ENCODE data around the gene FNTB.

DNA sequence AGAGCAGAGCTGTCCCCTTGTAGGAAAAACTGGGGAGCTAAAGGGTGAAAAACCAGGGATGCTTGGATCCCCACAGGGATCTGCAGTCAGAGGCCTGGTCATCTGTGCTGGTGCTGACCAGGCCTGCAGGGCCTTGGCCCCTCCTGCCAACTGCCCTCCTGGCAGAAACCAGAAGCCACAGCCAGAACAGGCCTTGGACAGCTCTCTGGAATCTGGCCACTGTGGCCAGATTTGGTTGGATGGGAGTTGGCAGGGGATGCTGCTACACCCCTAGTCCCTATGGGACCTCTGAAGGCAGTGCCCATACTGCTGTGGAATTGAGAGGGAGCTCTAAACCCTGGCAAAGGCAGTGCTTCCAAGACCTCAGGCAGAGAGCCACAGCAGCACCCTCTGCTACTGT is 35.0 kb upstream of the FNTB start:
- TF ChIP-seq, protein P1, sequence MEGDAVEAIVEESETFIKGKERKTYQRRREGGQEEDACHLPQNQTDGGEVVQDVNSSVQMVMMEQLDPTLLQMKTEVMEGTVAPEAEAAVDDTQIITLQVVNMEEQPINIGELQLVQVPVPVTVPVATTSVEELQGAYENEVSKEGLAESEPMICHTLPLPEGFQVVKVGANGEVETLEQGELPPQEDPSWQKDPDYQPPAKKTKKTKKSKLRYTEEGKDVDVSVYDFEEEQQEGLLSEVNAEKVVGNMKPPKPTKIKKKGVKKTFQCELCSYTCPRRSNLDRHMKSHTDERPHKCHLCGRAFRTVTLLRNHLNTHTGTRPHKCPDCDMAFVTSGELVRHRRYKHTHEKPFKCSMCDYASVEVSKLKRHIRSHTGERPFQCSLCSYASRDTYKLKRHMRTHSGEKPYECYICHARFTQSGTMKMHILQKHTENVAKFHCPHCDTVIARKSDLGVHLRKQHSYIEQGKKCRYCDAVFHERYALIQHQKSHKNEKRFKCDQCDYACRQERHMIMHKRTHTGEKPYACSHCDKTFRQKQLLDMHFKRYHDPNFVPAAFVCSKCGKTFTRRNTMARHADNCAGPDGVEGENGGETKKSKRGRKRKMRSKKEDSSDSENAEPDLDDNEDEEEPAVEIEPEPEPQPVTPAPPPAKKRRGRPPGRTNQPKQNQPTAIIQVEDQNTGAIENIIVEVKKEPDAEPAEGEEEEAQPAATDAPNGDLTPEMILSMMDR (IDR thresholded peaks at IDR 0.05), result no peak
- TF ChIP-seq POLR2A (IDR thresholded peaks at IDR 0.05), result no peak

Measured in lower leg skin (tissue), 3 donors.